NCI-H2227 (cell line): ENCODE measurements around the gene MUCL3.
"Not testable (repeated sequence)": the region's sequence is repeated elsewhere in the genome, so short reads cannot be mapped to it uniquely, and the experiment has no call there.

Experiments
- DNase-seq: peaks from one replicate; lab custom pipeline; 2025; ENCODE audit not compliant: unreplicated experiment; lab: John Stamatoyannopoulos, UW

Gene MUCL3

DNA sequence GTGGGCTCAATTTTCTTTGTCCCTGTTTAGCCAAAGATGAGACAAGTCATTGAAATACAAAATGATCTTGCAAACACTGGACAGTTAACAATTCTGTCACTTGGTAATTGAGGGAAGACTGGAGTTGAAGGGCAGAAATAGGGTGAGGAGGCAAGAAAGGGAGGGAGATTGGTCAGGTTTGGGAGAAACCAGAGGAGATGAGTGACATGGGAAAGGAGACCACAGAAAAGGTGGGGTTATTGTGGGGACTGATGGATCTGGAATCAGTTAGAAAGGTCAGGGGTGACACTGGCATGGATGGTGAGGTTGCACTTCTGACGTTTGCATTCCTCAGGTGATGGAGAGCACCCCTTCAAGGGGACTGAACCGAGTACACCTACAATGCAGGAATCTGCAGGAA is 32.1 kb upstream of the MUCL3 start:
- no peak for DNase-seq

DNA sequence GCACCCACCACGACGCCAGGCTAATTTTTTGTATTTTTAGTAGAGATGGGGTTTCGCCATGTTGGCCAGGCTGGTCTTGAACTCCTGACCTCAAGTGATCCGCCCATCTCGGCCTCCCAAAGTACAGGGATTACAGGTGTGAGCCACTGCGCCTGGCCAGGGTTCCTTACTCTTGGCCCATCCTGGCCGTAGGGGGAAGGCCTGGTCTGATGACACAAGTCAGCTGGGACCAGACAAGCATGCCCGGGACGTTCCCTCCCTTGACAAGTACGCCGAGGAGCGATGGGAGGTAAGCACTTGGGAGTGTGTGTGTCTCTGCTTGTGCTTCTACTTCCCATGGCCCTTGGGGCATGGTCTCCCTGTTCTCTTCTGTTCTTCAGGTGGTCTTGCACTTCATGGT is 30.3 kb upstream of the MUCL3 start:
- not testable (repeated sequence) for DNase-seq

DNA sequence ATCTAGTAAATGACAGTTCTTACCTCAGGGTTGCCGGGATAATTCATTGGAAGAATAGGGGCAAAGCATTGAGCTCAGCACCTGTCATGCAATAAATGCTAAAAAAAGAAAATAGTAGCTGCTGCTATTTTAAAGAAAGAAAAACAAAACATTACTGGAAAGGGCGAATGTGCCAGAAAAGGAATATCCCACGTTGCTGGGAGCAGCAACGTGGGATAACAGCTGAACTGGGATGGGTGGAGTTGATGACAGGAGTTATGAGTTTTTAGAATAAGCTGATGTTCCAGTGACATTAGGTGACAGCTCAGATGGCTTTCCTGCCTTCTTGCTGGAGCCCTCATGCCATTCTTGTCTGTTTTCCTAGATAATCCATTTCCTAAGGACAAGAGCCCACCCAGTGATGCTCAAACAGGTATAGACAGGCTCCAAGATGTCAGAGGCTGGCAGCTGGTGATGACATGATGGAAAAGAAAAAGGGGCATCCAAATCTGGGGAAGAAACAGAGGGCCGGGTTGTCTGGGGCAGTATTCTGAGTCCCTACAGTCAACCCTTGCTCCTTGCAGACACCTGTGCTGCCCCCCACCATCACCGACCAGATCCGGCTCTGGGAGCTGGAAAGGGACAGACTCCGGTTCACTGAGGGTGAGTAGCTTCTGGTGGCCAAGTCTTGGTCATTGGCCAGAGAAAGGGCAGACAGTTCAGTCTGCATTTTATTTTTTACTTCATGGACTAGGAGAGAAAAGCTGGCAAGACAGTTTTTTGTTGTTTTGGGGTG is 27.8 kb upstream of the MUCL3 start:
- DNase-seq = no peak

DNA sequence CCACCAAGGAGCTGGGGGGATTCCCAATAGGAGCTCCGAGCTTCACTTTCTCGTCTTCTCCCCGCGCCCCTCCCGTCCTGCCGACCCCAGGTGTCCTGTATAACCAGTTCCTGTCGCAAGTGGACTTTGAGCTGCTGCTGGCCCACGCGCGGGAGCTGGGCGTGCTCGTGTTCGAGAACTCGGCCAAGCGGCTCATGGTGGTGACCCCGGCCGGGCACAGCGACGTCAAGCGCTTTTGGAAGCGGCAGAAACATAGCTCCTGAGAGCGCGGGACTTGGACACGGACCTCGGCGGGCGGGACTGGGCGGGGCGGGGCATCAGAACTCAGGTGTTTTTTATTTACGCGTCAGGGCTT is 27.1 kb upstream of the MUCL3 start:
- DNase-seq = no peak

DNA sequence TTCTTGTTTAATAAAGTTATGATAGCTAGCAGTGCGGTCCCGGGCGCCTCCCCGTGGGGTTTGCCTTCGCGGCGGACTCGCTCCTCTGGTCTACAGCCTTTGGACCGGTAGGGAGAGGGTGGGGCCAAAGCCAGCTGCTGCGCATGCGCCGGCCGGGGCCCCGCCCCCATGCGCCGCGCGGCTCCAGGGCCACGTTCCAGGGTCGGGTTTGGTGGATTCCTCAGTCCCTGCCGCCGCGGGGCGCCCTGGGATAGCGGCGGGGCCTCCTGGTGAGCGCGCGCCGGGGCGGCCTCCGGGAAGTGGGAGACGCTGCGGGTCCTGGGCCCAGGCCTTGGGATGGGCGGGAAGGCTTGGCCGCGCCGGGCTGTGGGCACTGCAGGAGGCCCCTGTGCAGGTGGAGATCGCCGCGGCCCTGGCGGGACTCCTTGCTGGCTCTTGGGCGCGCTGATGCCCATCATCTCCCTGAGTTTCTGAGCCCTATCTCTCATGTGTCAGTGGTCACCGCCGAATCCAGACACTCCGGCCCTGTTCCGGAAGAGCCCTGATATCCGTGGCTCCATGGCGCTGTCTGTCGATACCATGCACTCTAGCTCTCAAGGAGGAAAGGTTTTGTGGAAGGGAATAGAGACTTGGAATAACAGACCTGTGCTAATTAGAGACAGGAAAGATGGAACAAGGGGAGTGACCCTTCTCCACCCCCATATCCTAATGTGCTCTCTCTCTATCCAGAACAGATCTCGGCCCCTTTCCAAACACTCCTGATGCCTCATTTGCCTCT is 26.5 kb upstream of the MUCL3 start, which contains the start of gene VARS2:
TSS of gene VARS2 (plus strand) at position 163 of the 778 bp plus-strand sequence. CDS start at position 762, 599 bp downstream.
- DNase-seq = peak; percentile 85

DNA sequence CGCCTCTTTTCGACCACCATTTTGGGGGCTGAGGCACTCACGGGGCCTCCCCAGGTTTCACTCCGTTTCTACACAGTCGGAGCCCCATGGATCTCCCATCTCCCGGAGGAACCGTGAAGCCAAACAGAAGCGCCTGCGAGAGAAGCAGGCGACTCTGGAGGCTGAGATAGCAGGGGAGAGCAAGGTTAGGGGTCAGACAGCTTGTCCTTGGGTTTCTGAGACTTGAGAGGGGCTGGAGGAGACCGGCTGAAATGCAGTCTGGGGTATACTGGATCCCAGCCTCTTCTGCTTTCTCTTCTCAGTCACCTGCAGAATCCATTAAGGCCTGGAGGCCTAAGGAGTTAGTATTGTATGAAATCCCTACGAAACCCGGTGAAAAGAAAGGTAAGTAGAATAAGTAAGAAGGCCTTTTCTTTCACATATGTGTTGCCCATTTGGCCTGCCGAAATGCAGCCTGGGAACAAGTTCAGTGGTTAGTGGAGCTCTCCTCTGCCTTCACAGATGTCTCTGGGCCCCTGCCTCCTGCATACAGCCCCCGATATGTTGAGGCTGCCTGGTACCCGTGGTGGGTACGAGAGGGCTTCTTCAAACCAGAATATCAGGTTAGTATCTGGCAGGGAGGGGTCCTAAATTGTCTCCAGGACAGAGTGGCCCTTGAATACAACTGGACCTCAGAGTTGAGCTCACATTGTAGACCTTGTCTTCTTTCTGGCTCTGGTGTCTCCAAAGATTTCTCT is 25.8 kb upstream of the MUCL3 start:
- DNase-seq = no peak

DNA sequence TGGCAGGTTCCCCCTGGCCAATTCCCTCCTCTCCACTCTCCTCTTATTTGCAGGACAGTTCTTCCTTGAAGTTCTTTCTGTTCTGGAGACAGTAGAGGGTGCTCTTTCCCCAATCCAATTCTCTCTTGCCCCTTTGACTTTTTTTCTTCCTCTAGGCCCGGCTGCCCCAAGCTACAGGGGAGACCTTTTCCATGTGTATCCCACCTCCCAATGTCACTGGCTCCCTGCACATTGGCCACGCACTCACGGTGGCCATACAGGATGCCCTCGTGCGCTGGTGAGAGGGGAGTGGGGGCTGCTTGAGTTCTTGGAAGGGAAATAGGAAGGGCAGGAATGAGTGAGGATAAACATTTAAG is 25.2 kb upstream of the MUCL3 start:
- peak; percentile 60 for DNase-seq

DNA sequence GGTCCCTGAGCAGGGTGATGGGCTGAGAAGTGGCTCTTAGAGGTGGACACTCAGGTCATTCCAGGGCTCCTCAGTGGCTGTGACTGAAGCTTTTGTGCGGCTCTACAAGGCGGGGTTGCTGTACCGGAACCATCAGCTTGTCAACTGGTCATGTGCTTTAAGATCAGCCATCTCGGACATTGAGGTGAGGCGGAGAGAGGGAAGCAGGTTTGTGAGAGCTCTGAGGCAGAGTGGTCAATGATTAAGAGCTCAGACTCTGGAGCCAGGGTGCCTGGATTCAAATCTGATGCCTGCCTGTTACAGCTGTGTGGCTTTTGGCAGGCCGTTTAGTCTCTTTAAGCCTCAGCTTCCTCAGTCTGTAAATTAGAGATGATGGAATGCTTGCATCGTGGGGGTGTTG is 23.7 kb upstream of the MUCL3 start:
- no peak for DNase-seq

DNA sequence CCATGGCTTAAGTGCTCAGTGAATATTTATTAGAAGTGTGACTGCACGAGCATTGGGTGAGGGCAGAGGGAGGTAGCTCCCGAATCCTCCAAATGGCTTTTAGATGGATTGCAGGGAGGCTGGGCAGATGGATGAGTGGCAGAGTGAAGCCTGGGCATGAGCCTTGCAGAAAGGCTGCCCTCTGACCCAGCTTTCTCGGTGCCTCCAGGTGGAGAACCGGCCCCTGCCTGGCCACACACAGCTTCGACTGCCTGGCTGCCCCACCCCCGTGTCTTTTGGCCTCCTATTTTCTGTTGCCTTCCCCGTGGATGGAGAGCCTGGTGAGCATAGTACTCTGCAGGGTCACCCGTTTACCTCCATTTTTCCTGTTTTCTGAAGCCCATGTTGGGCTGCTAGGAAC is 23.3 kb upstream of the MUCL3 start:
- no peak for DNase-seq

DNA sequence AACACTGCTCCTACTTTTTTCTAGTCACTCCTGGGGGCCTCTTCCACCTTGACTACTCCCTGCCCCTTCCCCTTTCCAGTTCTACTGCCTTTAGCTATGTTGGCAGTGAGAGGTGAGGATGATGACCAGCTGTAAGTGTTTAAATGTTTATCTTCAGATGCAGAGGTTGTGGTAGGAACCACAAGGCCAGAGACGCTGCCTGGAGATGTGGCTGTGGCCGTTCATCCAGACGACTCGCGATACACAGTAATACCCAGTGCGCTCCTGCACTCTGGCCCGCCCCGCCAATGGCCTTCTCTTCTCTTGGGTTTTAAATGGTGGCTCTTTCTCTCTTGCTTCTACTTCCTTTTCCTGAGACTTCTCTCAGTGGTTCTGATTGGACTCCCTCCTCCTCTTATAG is 22.1 kb upstream of the MUCL3 start:
- DNase-seq = no peak

DNA sequence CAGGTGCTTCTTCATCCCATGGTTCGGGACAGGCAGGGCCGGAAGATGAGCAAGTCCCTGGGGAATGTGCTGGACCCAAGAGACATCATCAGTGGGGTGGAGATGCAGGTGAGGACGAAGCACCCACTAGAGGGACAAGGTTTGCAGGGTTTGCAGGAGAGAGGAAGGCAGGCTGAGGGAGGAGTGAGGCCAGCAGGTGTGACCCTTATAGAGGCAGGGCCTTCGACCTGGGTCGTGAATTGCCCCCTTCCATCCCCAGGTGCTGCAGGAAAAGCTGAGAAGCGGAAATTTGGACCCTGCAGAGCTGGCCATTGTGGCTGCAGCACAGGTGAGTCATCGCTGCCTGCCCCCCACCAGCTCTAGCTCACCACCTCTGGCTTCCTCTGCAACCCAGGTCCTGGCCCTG is 18.3 kb upstream of the MUCL3 start:
- DNase-seq = no peak

DNA sequence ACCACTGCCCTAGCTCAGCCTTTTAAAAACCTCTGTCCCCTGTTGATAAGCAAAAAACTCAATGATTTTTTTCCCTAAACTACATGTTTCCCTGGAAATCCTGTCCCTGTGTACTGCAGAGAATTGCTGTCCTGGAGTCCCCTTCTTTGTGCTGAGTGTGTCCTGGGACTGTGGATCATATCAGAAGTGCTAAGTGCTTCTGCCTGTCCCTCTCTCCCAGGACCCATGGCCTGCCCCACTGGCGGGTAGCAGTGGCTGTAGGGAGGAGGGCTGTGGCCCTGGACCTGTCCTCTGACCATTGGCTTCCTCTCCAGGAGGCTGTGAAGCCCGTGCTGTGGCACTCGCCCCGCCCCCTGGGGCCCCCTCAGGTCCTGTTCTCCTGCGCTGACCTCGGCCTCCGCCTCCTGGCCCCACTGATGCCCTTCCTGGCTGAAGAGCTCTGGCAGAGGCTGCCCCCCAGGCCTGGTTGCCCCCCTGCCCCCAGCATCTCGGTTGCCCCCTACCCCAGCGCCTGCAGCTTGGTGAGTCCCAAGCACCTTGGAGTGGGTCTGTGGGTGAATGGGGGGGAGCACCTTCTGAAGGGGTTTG is 16.6 kb upstream of the MUCL3 start:
- DNase-seq = not testable (repeated sequence)

DNA sequence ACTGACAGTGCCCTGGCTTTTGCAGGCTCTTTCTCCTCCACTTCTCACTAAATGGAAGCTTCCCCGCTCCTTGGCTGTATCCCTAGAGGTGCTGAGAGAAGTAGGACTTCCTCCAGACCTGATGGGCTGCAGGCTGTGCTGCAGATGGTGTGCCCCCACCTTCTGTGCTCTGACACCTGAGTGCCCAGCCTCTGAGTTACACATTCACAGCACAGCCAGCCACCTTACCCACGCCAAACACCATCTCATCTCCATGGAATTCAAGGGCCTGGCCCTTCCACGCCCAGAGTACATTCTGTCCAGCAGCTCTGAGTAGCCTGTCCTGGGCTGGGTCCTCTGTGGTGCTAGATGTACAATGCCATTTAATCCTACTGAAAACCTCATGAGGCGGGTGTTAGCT is 14.1 kb upstream of the MUCL3 start:
- DNase-seq = no peak

DNA sequence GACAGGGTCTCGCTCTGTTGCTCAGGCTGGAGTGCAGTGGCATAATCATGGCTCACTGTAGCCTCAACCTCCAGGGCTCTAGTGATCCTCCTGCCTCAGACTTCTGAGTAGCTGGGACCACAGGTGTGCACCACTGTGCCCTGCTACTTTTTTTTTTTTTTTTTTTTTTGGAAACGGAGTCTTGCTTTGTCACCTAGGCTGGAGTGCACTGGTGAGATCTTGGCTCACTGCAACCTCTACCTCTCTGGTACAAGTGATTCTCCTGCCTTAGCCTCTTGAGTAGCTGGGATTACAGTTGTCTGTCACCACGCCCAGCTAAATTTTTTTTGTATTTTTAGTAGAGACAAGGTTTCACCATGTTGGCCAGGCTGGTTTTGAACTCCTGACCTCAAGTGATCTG is 13.7 kb upstream of the MUCL3 start:
- not testable (repeated sequence) for DNase-seq

DNA sequence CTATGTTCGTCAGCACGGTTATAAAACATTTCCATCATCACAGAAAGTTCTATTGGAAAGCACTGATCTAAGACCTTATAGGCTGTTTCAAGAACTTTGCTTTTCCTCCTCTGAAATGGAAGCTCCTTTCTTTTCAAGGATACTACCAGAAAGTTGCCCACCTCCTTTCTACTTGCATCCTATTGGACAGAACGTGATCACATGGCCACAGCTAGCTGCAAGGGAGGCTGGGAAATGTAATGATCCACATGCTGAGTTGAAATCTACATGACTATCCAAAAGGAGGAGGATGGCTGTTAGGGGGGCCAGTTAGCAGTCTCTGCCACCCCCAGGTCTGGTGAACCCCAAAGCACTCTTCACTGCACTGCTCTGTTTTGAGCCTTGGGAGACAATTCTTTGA is 12.1 kb upstream of the MUCL3 start:
- no peak for DNase-seq

DNA sequence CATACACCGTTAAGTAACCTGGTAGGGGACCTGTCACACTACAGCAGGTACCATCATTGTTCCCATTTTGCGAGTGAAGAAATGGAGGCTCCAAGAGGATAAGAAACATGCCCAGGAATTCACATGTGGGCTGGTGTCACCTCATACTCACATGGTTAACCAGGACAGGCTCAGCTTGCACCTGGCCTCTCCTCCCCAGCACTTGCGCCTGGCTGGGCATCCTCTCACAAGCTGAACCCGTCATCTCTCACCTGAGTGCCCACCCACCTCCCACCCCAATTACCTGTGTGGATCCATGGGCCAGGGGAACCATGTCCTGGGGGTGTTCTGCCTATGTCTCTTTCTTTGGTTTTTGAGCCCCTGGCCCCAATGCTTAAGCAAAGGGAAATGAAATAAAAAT is 10.3 kb upstream of the MUCL3 start:
- DNase-seq = no peak

DNA sequence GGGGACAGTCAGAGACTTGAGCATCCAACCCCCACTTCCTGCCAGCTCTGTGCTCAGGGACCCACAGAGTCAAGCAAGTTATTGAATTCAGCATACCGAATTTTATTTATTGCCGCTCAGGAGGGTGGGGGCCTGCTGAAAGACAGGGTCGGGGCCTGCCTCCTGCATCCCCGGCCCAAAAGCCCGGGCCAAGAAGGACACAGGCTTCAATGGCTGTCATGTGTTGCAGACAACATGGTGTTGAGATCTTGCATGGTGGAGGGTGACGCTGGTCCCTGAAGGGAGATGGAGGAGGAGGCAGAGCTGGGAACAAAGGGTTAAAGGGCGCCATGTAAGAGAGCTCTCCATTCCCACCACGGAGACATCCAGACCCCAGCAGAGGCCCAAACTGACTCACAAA is 9.5 kb upstream of the MUCL3 start:
- DNase-seq = no peak

DNA sequence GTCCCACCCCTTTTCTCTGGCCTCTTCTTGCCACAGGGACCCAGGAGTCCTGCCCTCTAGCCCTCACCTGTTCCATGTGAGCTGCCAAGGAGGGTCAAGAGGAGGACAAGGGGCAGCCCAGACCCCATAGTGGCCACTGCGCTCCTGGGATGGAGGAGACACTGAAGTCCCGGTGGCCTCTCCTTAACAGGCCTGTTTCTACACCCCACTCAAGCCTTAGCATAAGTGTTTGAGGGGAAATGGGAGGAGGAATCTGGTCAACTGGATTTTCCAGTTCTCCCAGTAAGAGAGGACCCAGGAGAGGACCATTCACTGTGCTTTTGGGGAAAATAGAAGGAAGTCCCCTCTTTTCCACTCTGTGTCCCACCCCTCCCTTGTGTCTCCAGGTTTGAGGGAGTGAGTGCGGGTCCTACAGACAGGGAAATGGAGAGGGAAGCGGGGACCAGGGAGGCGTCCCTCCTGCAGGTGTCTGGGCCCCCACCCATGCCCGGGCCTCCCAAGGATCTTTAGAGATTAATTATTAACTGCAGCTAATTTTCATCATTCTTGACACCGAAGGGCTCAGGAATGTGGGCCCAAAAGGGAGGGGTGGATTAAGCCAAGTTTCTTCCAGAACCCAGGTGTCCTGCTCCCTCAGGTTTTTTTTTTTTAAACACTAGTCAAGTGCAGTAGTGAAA is 8.7 kb upstream of the MUCL3 start, which contains the start of gene SFTA2:
TSS of gene SFTA2 (minus strand) at position 202 of the 677 bp plus-strand sequence. CDS start at position 128, 74 bp downstream.
- no peak for DNase-seq

DNA sequence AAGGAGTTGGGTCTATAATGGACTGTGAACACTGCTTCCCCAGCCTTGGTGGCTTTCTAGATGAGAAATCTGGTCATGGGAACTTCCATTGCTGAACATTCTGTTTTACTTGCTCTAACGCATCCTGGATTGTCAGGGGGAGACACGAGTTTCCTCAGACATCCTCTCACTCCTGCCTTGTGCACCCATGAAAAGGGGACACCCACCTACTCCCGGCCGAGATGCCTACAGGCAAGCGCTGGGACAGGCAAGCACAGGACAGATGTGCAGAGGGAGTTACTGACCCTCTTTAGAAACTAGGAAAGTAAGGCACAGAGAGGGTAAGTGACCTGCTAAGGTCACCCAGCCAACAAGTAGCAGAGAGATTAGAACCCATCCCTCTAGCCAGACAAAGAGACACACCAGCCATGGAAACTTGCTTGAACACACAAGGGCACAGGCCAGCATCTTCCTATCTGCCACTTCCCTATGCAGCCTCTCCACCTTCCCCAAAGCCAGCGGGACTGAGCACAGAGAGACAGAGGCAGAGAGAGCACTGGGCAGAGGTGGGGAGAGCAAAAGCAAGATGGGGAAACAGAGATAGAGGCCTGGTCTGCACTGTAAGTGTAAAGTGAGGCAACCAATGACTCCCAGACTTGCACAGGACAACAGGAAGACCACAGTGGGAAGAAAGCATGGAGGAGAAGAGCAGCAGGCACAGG is 8.0 kb upstream of the MUCL3 start:
- DNase-seq = no peak

DNA sequence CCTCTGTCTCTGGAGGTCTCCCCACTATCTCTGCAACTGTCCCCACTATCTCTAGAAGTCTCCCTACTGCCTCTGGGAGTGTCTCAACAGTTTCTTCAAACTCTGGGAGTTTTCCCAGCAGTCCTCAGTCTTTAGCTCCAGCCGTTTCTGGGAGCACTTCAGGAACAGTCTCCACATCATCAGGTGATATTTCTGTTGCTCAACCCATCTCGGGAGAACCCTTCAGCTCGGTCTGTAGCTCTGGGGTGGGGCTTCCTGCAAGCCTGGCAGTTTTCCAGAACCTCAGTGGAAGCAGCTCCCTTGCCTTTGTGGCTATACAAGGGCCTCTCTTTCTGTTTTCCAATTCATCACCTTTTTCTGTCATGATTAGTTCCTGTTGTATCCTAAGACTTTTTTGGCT is 5.8 kb upstream of the MUCL3 start:
- no peak for DNase-seq
